ENCODE measurements around the gene MRPL50.

MRPL50 gene

DNA sequence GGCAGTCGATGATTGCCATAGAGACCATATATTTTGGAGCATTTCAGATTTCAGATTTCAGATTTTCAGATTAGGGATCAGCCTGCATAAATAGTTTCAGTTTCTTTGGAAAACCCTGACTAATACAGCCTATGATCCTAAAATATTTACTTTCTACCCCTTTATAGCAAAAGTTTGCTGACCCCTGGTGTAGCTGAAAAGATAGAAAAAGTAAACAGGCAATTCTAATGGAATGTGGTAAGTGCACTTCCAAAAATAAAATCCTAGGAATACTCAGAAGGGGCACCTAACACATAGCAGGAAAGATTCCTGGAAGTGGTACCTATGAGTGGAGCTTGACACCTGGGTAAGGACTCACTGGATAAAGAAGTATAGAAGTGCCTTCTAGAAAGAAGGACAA, 48.1 kb downstream of the MRPL50 start (continued):
- TF ChIP-seq WT1 (tag by site-specific recombination; IDR thresholded peaks at IDR 0.05): no peak

- ChIA-PET CTCF (interaction anchor here (2.5 kb wide), 1 partner anchor 46 kb away, joined by 8 read pairs; no protein-coding TSS in a partner anchor), POLR2A (no interaction called here)
- Histone ChIP-seq H3K27ac (ENCODE audit: extremely low read depth, low read depth, low read length) (no peak overlapping the region), H3K4me1 (ENCODE audit: control insufficient read depth, insufficient read depth, low read length) (no peaks in the 10 kb centered on the region), H3K36me3 (ENCODE audit: control insufficient read depth in 2 of 2, insufficient read depth in 1 of 2, low read length in 2 of 2) (no peaks in the 10 kb centered on the region), H3K4me3 (ENCODE audit: low read depth, low read length) (no peak overlapping the region), H3K9me3 (ENCODE audit: control insufficient read depth, insufficient read depth, low read depth, low read length) (no peaks in the 10 kb centered on the region)
- TF ChIP-seq MEIS1 (CRISPR knock-in tag; IDR thresholded peaks at IDR 0.05; ENCODE audit: borderline replicate concordance) (no peak), GLI2 (tag by site-specific recombination; IDR thresholded peaks at IDR 0.05; ENCODE audit: borderline replicate concordance, low read depth) (no peak), ZNF785 (tag by site-specific recombination; IDR thresholded peaks at IDR 0.05) (no peak), TCF7L2 (IDR thresholded peaks at IDR 0.05; ENCODE audit: borderline replicate concordance, low read depth, low read length) (no peak), ZNF37A (tag by site-specific recombination; IDR thresholded peaks at IDR 0.05) (no peak), ZNF544 (tag by site-specific recombination; IDR thresholded peaks at IDR 0.05) (no peak), ZNF658 (tag by site-specific recombination; IDR thresholded peaks at IDR 0.05) (no peak), ZNF140 (tag by site-specific recombination; IDR thresholded peaks at IDR 0.05) (no peak), ZNF76 (tag by site-specific recombination; IDR thresholded peaks at IDR 0.05; ENCODE audit: borderline replicate concordance, low read depth) (no peak), ZNF266 (tag by site-specific recombination; IDR thresholded peaks at IDR 0.05; ENCODE audit: low read depth) (no peak), YY1 (tag by site-specific recombination; IDR thresholded peaks at IDR 0.05) (no peak), PRDM1 (tag by site-specific recombination; IDR thresholded peaks at IDR 0.05) (no peak), OVOL3 (tag by site-specific recombination; IDR thresholded peaks at IDR 0.05) (no peak), ZNF747 (tag by site-specific recombination; IDR thresholded peaks at IDR 0.05) (no peak), ZNF174 (tag by site-specific recombination; IDR thresholded peaks at IDR 0.05) (no peak)
- TF ChIP-seq, protein P1, sequence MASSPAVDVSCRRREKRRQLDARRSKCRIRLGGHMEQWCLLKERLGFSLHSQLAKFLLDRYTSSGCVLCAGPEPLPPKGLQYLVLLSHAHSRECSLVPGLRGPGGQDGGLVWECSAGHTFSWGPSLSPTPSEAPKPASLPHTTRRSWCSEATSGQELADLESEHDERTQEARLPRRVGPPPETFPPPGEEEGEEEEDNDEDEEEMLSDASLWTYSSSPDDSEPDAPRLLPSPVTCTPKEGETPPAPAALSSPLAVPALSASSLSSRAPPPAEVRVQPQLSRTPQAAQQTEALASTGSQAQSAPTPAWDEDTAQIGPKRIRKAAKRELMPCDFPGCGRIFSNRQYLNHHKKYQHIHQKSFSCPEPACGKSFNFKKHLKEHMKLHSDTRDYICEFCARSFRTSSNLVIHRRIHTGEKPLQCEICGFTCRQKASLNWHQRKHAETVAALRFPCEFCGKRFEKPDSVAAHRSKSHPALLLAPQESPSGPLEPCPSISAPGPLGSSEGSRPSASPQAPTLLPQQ (tag by site-specific recombination; IDR thresholded peaks at IDR 0.05): no peak
Measured at GRCh38 chr9:101342595-101342994, 55.8 kb downstream of the MRPL50 start.

DNA sequence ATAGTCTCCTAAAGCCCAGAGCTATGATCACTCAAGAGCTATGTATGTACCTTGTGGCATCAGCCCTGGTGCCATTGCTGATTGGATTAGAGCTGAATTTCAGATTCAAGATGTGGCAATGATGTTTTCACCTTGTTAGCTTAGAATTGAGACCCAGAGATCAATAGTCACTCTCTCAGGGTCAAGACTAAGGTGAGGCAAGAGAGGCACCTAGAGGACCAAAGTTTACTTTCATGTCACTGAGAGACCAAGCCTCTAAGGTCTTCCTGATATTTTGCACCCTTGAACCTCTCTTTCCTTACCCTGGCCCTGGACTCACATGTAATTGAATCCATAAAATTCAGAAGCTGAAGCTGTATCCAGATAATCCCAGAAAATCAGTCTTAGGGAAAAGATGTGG, 56.5 kb downstream of the MRPL50 start:
- no peak for TF ChIP-seq ZNF707 (tag by site-specific recombination; IDR thresholded peaks at IDR 0.05)
- no peak for TF ChIP-seq GLIS1 (tag by site-specific recombination; IDR thresholded peaks at IDR 0.05)
- TF ChIP-seq, protein P2, sequence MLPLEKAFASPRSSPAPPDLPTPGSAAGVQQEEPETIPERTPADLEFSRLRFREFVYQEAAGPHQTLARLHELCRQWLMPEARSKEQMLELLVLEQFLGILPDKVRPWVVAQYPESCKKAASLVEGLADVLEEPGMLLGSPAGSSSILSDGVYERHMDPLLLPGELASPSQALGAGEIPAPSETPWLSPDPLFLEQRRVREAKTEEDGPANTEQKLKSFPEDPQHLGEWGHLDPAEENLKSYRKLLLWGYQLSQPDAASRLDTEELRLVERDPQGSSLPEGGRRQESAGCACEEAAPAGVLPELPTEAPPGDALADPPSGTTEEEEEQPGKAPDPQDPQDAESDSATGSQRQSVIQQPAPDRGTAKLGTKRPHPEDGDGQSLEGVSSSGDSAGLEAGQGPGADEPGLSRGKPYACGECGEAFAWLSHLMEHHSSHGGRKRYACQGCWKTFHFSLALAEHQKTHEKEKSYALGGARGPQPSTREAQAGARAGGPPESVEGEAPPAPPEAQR (tag by site-specific recombination; IDR thresholded peaks at IDR 0.05): no peak
- TF ChIP-seq ZBTB21 (tag by site-specific recombination; IDR thresholded peaks at IDR 0.05): no peak
- TF ChIP-seq ZBTB10 (tag by site-specific recombination; IDR thresholded peaks at IDR 0.05): no peak
- no peak for TF ChIP-seq IKZF3 (tag by site-specific recombination; IDR thresholded peaks at IDR 0.05)
- no peak for TF ChIP-seq ZNF10 (tag by site-specific recombination; IDR thresholded peaks at IDR 0.05)
- no peak for TF ChIP-seq ZBTB17 (tag by site-specific recombination; IDR thresholded peaks at IDR 0.05)
- TF ChIP-seq TCF7L2 (IDR thresholded peaks at IDR 0.05; ENCODE audit: borderline replicate concordance, low read depth, low read length): no peak
- TF ChIP-seq OSR2 (tag by site-specific recombination; IDR thresholded peaks at IDR 0.05): no peak
- no peak for TF ChIP-seq ZNF292 (tag by site-specific recombination; IDR thresholded peaks at IDR 0.05; ENCODE audit: borderline replicate concordance, low read depth)

More for the DNA sequence above, 56.5 kb downstream of the MRPL50 start:
- Histone ChIP-seq H3K9me3 (ENCODE audit: control insufficient read depth, insufficient read depth, low read depth, low read length) (no peaks in the 10 kb centered on the region), H3K4me3 (ENCODE audit: low read depth, low read length) (no peak overlapping the region), H3K4me1 (ENCODE audit: control insufficient read depth, insufficient read depth, low read length) (no peaks in the 10 kb centered on the region), H3K27ac (ENCODE audit: extremely low read depth, low read depth, low read length) (no peak overlapping the region), H3K36me3 (ENCODE audit: control insufficient read depth in 2 of 2, insufficient read depth in 1 of 2, low read length in 2 of 2) (no peaks in the 10 kb centered on the region)
- CTCF ChIA-PET: interaction anchor here (2.5 kb wide), 1 partner anchor 46 kb away, joined by 8 read pairs; no protein-coding TSS in a partner anchor
- POLR2A ChIA-PET: no interaction called here

Data from HEK293 (cell line).